KOPT-K1 (cell line): ENCODE data around the gene NEU2.
"Not testable (repeated sequence)": the region's sequence is repeated elsewhere in the genome, so short reads cannot be mapped to it uniquely, and the experiment has no call there.

Experiments used
- H3K27ac ChIP-seq: fragments of 200-600 bp; sonication (generic); 2 replicates; pipeline ENCODE4 v1.5.1; 2016; ENCODE audit warnings: antibody characterized with exemption, mild to moderate bottlenecking, low read depth, low read length; ENCODE audit not compliant: poor library complexity, severe bottlenecking
- H3K36me3 ChIP-seq: fragments of 200-600 bp; sonication (generic); 2 replicates; pipeline ENCODE4 v1.5.1; 2017; ENCODE audit warnings: antibody characterized with exemption, mild to moderate bottlenecking, low read length, moderate library complexity; ENCODE audit not compliant: insufficient read depth
- H3K9me3 ChIP-seq: fragments of 200-600 bp; sonication (generic); 2 replicates; pipeline ENCODE4 v1.5.1; 2017; ENCODE audit warnings: antibody characterized with exemption, low read length, mild to moderate bottlenecking; ENCODE audit not compliant: insufficient read depth, poor library complexity, severe bottlenecking

Gene NEU2

DNA sequence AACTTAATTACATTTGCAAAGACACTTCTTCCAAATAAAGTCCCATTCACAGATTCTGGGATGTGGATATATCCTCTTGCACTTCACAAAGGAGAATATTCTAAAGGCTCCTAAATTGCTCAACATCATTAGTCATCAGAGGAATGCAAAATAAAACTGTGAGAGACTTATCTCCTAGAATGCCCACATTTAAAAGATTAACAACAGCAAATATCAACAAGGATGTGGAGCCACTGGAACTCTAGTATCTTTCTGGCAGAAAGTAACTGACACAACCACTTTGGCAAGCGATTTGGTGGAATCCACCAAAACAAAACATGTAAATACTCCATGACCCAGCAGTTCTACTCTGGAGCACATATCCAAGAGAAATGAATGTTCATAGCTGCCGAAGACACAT, 4.6 kb downstream of the NEU2 start:
- H3K9me3 ChIP-seq = no peaks in the 10 kb centered on the region
- H3K27ac ChIP-seq = no peak overlapping the region
- no peaks in the 10 kb centered on the region for H3K36me3 ChIP-seq

DNA sequence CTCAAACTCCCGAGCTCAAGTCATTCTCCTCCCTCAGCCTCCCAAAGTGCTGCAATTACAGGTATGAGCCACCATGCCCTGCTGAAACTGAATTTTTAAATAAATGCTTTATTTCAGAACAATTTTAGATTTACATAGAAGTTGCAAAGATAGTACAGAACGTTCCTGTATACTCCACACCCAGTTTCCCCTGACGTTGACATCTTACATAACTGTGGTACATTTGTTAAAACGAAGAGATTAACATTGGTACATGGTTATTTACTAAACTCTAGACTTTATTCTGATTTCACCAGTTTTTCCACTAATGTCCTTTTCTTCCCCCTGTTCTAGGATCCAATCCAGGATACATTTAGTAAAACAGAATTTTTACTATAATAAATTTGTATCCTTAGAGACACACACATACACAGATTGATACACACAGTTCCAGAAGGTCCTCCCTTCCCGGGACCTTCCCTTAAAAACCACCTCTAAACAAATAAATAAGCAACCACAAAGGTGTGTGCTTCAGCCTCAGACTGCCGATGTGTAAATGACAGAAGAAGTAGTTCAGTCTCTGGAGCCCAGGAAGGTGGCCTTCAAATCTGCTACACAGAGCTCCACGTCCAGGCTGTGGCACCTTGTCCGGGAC, 6.9 kb downstream of the NEU2 start:
- Histone ChIP-seq H3K9me3 (no peaks in the 10 kb centered on the region), H3K27ac (no peak overlapping the region), H3K36me3 (no peaks in the 10 kb centered on the region)

DNA sequence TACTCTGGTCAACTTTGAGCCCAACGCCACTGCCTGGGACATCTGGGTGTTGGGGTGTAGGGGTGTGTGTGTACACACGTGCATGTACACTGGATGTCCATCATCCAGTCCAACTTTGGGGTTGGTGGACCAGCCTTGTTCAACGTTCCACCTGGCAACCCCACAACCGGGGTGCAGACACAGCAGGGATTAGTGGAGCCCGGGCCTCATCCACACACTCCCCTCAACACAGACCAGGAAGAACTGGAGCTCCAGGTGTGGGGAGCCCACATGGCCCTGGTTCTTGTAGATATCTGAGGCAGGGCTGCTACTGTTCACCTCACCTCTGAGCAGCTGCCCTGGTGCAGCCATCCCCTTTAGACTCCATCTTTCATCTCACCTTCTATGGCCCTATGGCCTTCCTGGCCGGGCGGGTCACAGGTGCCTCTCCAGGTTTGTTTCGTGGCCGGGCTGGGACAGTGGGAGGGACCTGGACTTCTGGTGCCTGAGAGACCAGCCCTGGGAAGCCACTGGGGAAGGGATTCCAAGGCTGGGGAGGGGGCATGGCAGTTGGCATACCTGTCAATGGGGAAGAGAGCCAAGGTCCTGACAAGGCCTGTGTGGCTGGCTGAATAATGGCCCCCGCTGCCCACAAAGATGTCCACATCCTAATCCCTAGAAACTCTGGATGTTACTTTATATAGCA, 7.5 kb downstream of the NEU2 start:
- Histone ChIP-seq H3K9me3 (no peaks in the 10 kb centered on the region), H3K27ac (no peak overlapping the region), H3K36me3 (no peaks in the 10 kb centered on the region)

DNA sequence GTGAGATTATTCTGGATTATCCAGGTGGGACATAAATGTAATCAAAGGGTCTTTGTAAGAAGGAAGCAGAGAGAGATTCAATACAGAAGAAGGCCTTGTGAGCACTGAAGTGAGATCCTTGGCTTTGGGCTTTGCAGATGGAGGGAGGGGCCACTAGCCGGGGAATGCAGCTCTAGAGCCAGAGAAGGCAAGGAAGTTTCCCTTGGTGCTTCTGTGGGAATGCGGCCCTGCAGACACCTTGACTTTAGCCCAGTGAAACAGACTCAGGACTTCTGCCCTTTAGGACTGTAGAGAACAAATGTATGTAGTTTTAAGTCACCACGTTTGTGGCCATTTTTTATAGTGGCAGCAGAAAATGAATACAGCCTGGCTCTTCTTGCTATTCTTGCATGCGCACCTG, 8.1 kb downstream of the NEU2 start:
- no peaks in the 10 kb centered on the region for H3K9me3 ChIP-seq
- no peaks in the 10 kb centered on the region for H3K36me3 ChIP-seq
- H3K27ac ChIP-seq = no peak overlapping the region

DNA sequence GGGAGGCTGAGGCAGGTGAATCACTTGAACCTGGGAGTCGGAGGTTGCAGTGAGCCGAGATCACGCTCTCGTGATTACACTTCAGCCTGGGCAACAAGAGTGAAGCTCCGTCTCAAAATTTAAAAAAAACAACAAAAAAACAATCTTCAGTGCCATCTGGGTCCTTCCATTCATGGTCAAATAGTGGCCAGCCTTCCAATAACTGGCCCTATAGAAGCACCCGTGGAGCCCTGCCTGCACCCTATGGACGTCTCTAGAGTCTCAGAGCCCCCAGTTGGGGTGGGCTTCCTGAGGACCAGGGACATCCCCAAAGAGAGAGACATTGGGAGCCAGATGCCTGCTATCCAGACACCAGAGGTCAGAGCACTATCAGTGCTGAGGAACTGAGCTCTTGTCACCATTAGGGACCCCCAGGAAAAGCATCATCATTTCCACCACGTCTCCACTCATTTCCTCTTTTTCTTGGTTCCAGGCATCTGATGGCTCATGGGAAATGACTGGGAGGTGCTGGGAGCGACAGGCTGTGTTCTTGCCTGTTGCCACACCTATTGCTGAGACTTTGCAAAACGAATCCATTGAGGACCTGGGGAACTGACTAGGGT, 9.4 kb downstream of the NEU2 start:
- H3K36me3 ChIP-seq = no peaks in the 10 kb centered on the region
- H3K27ac ChIP-seq = no peak overlapping the region
- no peaks in the 10 kb centered on the region for H3K9me3 ChIP-seq

DNA sequence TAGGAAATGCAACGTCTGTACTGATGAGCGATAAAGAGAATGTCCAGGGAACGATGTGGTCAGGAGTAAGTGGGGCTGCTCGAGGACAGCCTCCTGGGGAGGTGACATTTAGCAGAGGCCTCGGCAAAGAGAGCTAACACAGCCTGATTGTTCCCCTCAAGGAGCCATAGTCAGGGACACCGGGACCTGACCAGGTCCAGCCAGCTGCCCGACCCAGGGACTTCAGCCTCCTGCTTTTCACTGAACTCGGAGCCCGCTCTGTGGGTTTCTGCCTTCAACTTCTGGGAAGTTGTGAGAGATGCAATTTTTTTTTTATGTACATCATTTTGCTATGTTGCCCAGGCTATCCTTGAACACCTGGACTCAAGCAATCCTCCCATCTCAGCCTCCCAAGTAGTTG, 10.1 kb downstream of the NEU2 start:
- H3K27ac ChIP-seq = no peak overlapping the region
- H3K36me3 ChIP-seq = no peaks in the 10 kb centered on the region
- H3K9me3 ChIP-seq = no peaks in the 10 kb centered on the region

DNA sequence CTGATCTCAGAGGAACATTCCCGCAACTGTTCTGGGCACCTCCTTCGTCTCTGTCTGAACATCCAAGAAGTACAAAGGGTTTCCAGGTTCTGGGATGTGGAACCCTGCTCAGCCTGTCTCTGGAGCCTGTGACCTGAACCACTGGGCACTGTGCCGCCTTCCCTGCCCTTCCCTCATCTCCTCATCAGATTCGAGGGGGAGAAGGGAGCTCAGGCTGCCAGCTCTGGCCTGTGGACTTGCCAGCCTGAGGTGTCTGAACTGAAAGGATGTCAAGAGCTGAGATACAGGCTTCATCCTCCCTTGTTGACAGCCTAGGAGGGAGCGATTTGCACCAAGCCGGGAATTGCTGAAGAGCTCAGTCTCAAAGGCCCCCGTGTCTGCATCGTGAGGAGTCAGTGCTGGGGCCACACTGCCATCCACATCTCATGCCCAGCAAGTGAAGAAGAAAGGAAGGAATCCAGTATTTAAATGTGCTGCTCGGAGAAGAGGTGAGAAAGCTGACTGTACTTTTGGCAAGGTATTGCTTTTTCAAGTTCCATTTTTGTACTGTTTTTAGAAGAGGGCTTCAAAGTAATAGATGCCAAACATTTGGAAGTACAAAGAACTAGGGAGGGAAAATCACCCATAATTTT, 12.6 kb downstream of the NEU2 start:
- Histone ChIP-seq H3K36me3 (no peaks in the 10 kb centered on the region), H3K9me3 (no peaks in the 10 kb centered on the region), H3K27ac (no peak overlapping the region)

DNA sequence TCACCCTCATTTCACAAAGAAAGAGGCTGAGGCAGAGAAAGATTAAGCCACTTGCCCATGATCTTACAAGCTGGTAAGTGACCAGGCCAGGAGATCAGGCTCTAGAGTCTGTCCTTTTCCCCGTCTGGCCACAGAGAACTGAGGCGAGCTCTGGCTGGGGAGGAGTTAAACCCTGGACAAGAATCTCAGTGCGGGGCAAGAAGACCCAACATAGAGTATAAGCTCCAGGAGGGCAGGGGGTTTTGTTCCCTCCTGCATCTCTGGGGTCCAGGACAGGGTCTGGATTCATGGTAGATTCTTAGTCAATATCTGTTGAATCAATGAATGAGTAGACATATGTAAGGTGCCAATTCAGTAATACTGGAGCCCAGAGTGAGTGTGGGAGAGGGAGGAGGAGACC, 14.7 kb downstream of the NEU2 start:
- no peaks in the 10 kb centered on the region for H3K36me3 ChIP-seq

DNA sequence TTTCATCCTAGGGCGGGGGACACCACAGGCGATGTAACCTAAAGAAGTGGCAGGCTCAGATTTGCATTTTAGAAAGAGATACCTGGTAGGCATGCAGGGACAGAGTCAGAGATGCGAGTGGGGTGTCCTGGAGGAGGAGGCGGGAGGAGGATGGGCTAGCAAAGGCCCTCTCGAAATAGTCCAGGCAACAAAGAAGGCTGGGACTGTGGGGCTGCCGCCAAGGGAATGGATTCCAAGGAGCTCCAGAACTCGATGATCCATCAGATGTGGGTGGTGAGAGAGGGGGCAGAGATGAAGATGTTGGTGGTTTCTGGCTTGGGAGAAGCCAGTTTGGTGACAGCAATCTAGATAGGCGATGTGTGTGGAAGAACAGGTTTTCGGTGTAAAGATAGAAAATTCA, 15.2 kb downstream of the NEU2 start:
- Histone ChIP-seq H3K36me3 (no peaks in the 10 kb centered on the region), H3K9me3 (no peaks in the 10 kb centered on the region), H3K27ac (no peak overlapping the region)

More for the DNA sequence above, 14.7 kb downstream of the NEU2 start:
- Histone ChIP-seq H3K27ac (no peak overlapping the region), H3K9me3 (no peaks in the 10 kb centered on the region)

DNA sequence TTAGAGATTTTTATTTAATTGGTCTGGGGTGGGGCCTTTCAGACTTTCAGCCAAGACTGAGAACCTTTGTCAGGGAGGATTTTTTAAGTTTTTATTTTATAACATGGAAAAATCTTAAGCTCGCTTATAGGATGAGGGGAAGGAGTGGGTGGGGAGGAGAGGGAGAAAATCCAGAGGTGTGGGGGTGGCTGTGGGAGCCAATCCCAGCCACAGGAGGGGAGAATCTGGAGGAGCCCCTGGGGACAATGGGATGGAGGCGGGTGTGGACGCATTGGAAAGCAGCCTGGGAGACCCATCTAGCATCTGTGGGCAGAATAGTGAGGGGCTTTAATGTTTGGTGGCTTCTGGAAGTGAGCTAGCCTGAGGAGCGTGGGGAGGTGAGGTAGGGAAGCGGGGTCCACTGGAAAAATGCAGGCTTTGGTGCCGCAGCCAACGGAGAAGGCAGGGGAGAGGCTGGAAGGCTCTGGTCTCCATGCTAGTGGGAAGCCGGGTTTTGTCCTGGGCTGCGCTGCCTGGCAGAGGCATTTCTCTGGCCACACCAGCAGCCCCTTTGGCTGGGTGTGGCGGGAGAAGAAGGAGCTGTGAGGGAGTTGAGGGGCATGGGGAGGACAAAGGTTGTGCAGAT, 16.2 kb downstream of the NEU2 start:
- Histone ChIP-seq H3K36me3 (no peaks in the 10 kb centered on the region), H3K9me3 (no peaks in the 10 kb centered on the region), H3K27ac (no peak overlapping the region)

DNA sequence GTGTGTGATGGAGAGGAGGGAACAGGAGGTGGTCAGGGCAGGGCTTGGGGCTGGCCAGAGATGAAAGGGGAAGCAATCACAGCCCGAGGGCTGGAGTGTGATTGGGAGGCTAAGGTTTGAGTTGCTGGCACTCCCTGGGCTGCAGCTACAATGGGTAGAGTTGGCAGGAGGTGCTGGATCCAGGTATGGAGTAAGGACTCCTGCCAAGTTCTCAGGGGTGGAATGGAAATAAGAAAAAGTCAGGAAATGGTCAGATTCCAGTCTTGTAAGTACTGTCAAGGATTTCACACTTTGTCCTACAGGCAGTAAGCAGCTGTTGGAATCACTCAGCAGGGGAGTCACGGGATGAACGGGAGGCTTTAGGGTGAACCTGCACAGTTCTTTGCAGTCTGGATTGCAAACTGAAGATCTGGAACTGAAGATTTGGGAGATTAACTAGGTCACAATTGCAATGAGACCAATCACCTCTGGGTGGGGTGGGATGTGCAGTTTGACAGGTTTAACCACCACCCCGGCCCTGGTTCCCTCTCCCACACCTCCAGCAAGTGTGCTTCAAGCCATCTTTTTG, 16.8 kb downstream of the NEU2 start:
- no peak overlapping the region for H3K27ac ChIP-seq
- H3K9me3 ChIP-seq = no peaks in the 10 kb centered on the region
- no peaks in the 10 kb centered on the region for H3K36me3 ChIP-seq

DNA sequence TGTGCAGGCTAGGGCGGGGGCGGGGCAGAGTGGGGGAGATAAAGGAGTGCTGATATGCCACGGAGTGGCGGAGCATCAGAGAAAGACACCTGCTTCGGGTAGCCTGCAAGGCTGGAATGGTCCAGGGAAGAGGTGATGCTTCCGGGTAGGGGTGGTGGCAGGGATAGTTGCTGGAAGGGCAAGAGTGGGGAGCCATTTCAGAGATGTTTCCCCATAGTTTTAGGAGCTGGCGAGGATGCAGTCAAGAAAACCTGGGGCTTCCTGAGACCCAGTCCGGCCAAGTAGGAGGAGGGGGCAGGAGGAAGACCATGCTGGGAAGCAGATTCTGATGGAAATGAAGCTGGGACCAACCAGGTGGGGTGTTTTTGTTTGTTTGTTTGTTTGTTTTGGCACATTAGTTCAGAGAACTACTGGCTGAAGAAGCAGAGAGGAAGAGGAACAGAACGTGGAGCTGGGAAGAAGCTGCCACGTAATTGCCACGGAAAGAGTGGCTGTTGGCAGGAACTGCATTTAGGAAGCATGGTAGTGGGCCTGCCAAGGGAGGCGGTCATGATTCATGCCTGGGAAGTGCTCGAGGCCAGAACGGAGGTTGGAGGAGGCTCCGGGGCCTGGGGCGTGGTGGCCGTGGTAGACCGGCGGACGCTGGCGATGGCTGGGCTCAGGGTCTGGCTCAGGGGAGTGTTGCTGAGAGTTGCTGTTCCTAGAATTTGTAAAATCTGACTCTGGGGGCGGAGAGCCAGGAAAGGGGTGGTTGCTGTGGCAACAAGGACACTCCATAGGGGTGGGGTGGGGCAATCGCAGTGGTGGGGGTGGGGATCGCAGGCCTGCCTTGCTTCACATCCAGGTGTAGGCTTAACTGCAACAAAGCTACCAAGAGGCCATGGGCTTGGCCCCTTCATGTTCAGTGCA, 19.0 kb downstream of the NEU2 start:
- no peak overlapping the region for H3K27ac ChIP-seq
- H3K9me3 ChIP-seq = no peaks in the 10 kb centered on the region
- no peaks in the 10 kb centered on the region for H3K36me3 ChIP-seq

DNA sequence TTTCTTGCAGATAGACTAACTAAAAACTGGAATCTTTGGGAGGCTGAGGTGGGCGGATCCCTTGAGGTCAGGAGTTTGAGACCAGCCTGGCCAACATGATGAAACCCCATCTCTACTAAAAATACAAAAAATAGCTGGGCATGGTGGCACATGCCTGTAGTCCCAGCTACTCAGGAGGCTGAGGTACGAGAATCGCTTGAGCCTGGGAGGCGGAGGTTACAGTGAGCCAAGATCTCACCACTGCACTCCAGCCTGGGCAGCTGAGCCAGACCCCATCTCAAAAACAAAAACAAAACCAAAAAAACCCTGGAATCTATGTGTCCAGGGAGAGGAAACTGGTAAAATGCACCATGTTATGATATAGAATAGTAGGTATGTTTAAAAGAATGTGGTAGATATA, 20.0 kb downstream of the NEU2 start:
- not testable (repeated sequence) for H3K36me3 ChIP-seq, H3K9me3 ChIP-seq, H3K27ac ChIP-seq
